Endothelial cell of umbilical vein (primary cell): ENCODE data around the gene SPDYE6. TPM values are rescaled to one million over a fixed set of nuclear protein-coding genes. Genes with fewer than 3 reads are reported as not detected.
A peak's percentile ranks its signal among the peaks of the same experiment; 100 is the strongest.

Source experiments
- BruUV-seq: library from RNA; stranded (reverse); fragments of 400-500 nt; replicated peaks from 2 replicates; lab custom pipeline; 2021; lab: Mats Ljungman, UMichigan
- CTCF ChIA-PET: fragments of 300-600, 350-600 bp; sonication (Branson Sonifier 250); formaldehyde crosslinking; loops from one replicate; lab custom pipeline; 2021; ENCODE audit warnings: antibody characterized with exemption, inconsistent platforms; lab: Charles Lee
- POLR2A ChIA-PET: fragments of 300-600, 350-600 bp; sonication (Branson Sonifier 250); formaldehyde crosslinking; loops from one replicate; lab custom pipeline; 2021; ENCODE audit warnings: antibody characterized with exemption, inconsistent platforms; lab: Charles Lee
- DNase-seq: peaks from one replicate; pipeline ENCODE4 v3.0.0-alpha.2; 2011; ENCODE audit warnings: low read depth, low spot score
- FAIRE-seq: peaks from 2 replicates; lab custom pipeline; 2011; peaks lifted over from hg19 to GRCh38; lab: Jason Lieb, UNC
- H2AFZ ChIP-seq: 2 replicates; pipeline ENCODE4 v1.6.0; 2012; ENCODE audit warnings: low read depth, low read length, control low read depth, inconsistent platforms
- H3K27ac ChIP-seq: 2 replicates; pipeline ENCODE4 v1.5.1; 2011; ENCODE audit warnings: low read depth, mild to moderate bottlenecking, control low read depth, low read length, moderate library complexity; ENCODE audit not compliant: insufficient read depth
- H3K27me3 ChIP-seq, 2 experiments: 2 replicates each; pipeline versions ENCODE4 v1.6.0 to v1.6.1; 2011; ENCODE audit warnings: low read length in 2 of 2, mixed read lengths in 1 of 2; ENCODE audit not compliant: control insufficient read depth in 2 of 2, insufficient read depth in 2 of 2
- H3K36me3 ChIP-seq, 2 experiments: 2 replicates in 1 of 2; 3 replicates in 1 of 2; pipeline ENCODE4 v1.5.1; 2011; ENCODE audit warnings: low read length in 2 of 2, mild to moderate bottlenecking in 1 of 2, moderate library complexity in 1 of 2; ENCODE audit not compliant: control insufficient read depth in 2 of 2, insufficient read depth in 2 of 2; ENCODE audit errors: extremely low read depth in 1 of 2
- H3K4me1 ChIP-seq: 3 replicates; pipeline ENCODE4 v1.5.1; 2011; ENCODE audit warnings: mild to moderate bottlenecking, low read length; ENCODE audit not compliant: control insufficient read depth, insufficient read depth; ENCODE audit errors: extremely low read depth
- H3K4me2 ChIP-seq: 2 replicates; pipeline ENCODE4 v1.6.1; 2011; ENCODE audit warnings: low read length, control low read depth, mixed read lengths; ENCODE audit not compliant: insufficient read depth
- H3K4me3 ChIP-seq, 3 experiments: fragments of 200-600 bp in 1 of 3; sonication (generic), shearing (Covaris generic) in 1 of 3; replicated peaks in 1 of 3; 2 replicates each; pipeline ENCODE4 v1.5.1; 2011 to 2016; ENCODE audit warnings: control low read depth in 3 of 3, low read length in 3 of 3, mild to moderate bottlenecking in 2 of 3, inconsistent platforms in 1 of 3, low read depth in 1 of 3, moderate library complexity in 1 of 3; ENCODE audit not compliant: insufficient read depth in 1 of 3
- H3K79me2 ChIP-seq: 2 replicates; pipeline ENCODE4 v1.6.0; 2012; ENCODE audit warnings: low read length, inconsistent platforms; ENCODE audit not compliant: control insufficient read depth, insufficient read depth
- H3K9ac ChIP-seq: replicated peaks from 2 replicates; pipeline ENCODE3; 2011; ENCODE audit warnings: low read length, control low read depth; ENCODE audit not compliant: insufficient read depth; ENCODE audit errors: extremely low read depth
- H3K9me1 ChIP-seq: replicated peaks from 3 replicates; pipeline ENCODE4 v1.6.0; 2011; ENCODE audit warnings: mild to moderate bottlenecking, low read length; ENCODE audit not compliant: control insufficient read depth, insufficient read depth; ENCODE audit errors: extremely low read depth
- H3K9me3 ChIP-seq: replicated peaks from 2 replicates; pipeline ENCODE4 v1.5.1; 2012; ENCODE audit warnings: low read length, inconsistent platforms; ENCODE audit not compliant: control insufficient read depth, insufficient read depth
- H4K20me1 ChIP-seq: replicated peaks from 2 replicates; pipeline ENCODE3; 2011; ENCODE audit warnings: mild to moderate bottlenecking, low read length; ENCODE audit not compliant: control insufficient read depth, insufficient read depth; ENCODE audit errors: extremely low read depth
- EZH2 ChIP-seq: IDR thresholded peaks from 2 replicates; pipeline ENCODE4 v1.6.1; 2012; ENCODE audit warnings: borderline replicate concordance, low read depth, mild to moderate bottlenecking, moderate library complexity, low read length, inconsistent platforms; ENCODE audit not compliant: severe bottlenecking
- FOS ChIP-seq: IDR thresholded peaks from 2 replicates; pipeline ENCODE4 v1.6.1; 2011; ENCODE audit warnings: mild to moderate bottlenecking, low read length, moderate library complexity, borderline replicate concordance; ENCODE audit not compliant: insufficient read depth
- JUN ChIP-seq: IDR thresholded peaks from 2 replicates; pipeline ENCODE4 v1.6.1; 2011; ENCODE audit warnings: borderline replicate concordance, low read depth; ENCODE audit not compliant: insufficient read length, insufficient read depth
- MYC ChIP-seq: IDR thresholded peaks from one replicate; pipeline ENCODE4 v1.6.1; 2011; ENCODE audit warnings: mild to moderate bottlenecking, low read depth, low read length
- POLR2A ChIP-seq: IDR thresholded peaks from 2 replicates; pipeline ENCODE4 v1.6.1; 2012; ENCODE audit warnings: low read depth, mild to moderate bottlenecking, control low read depth, low read length
- dilution Hi-C: fragments of 300-500 bp; cut with MboI; formaldehyde crosslinking; loops from one replicate; pipeline ENCODE4 v1.15.0; 2019; ENCODE audit warnings: low sequenced_read_pairs; ENCODE audit not compliant: extremely low pct_ligation_motif_present
- intact Hi-C: fragments of 100-400 bp; cut with micrococcal nuclease; formaldehyde crosslinking; loops from one replicate; pipeline ENCODE4 v1.10.0; 2022
- polyA plus RNA-seq, 4 experiments: library from polyadenylated mRNA; depleted of rRNA in 3 of 4; stranded (reverse) in 3 of 4; unstranded in 1 of 4; fragments of >200 nt; gene quantifications; 2 replicates each; pipeline versions ENCODE4 v1.2.1 to v1.2.3, GENCODE V29; 2011 to 2012; ENCODE audit warnings: missing spikeins in 1 of 4
- total RNA-seq: library from RNA; stranded (reverse); gene quantifications from 2 replicates; pipeline ENCODE4 v1.2.3, GENCODE V29; 2021
- TF ChIP-seq, protein P1 (sequence below): IDR thresholded peaks from 2 replicates; pipeline ENCODE4 v1.6.1; 2011; ENCODE audit not compliant: insufficient read depth, insufficient read length
- TF ChIP-seq, protein P2 (sequence below), 2 donors: IDR thresholded peaks; 1 replicate in 1 of 2; 2 replicates in 1 of 2; pipeline ENCODE4 v1.5.1; 2011; ENCODE audit warnings: low read length in 2 of 2, mild to moderate bottlenecking in 2 of 2, moderate library complexity in 2 of 2, control low read depth in 1 of 2, inconsistent platforms in 1 of 2, low read depth in 1 of 2; ENCODE audit not compliant: insufficient read depth in 1 of 2; ENCODE audit errors: extremely low read depth in 1 of 2

SPDYE6 gene
- total and polyA plus RNA-seq, 2 donors (not counting 3 experiments of a cell fraction or from before 2014, with no cell fraction given) = not detected

- Histone ChIP-seq H3K4me3 (no peak overlapping the region), H3K27ac (no peak overlapping the region), H3K79me2 (no peaks in the 10 kb centered on the region), H3K9me1 (no peaks in the 10 kb centered on the region), H3K4me1 (peaks cover 10% of the 10 kb centered on the region), H3K36me3 (no peaks in the 10 kb centered on the region), H3K9ac (no peak overlapping the region), H3K27me3 (no peaks in the 10 kb centered on the region), H4K20me1 (no peaks in the 10 kb centered on the region), H3K4me2 (no peak overlapping the region), H3K9me3 (no peaks in the 10 kb centered on the region), H2AFZ (peak overlapping the region; percentile 66)
- ChIA-PET POLR2A (no interaction called here), CTCF (interaction anchor here (0.6 to 1.7 kb wide), 6 partner anchors 17 to 48 kb away, joined by 3 to 6 read pairs (median 3); no protein-coding TSS in a partner anchor)
- peak; percentile 25 for DNase-seq
- dilution Hi-C loops (no loop called here), intact Hi-C loops (no loop called here)
- no peak for FAIRE-seq
- TF ChIP-seq POLR2A (no peak), MYC (no peak), JUN (no peak), FOS (no peak), EZH2 (no peak)
- TF ChIP-seq, protein P1, sequence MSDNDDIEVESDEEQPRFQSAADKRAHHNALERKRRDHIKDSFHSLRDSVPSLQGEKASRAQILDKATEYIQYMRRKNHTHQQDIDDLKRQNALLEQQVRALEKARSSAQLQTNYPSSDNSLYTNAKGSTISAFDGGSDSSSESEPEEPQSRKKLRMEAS = no peak
- TF ChIP-seq, protein P2, sequence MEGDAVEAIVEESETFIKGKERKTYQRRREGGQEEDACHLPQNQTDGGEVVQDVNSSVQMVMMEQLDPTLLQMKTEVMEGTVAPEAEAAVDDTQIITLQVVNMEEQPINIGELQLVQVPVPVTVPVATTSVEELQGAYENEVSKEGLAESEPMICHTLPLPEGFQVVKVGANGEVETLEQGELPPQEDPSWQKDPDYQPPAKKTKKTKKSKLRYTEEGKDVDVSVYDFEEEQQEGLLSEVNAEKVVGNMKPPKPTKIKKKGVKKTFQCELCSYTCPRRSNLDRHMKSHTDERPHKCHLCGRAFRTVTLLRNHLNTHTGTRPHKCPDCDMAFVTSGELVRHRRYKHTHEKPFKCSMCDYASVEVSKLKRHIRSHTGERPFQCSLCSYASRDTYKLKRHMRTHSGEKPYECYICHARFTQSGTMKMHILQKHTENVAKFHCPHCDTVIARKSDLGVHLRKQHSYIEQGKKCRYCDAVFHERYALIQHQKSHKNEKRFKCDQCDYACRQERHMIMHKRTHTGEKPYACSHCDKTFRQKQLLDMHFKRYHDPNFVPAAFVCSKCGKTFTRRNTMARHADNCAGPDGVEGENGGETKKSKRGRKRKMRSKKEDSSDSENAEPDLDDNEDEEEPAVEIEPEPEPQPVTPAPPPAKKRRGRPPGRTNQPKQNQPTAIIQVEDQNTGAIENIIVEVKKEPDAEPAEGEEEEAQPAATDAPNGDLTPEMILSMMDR (IDR thresholded peaks at IDR 0.05; ENCODE audit: extremely low read depth in 1 of 2, insufficient read depth in 1 of 2, low read depth in 1 of 2, low read length in 2 of 2) = no peak
- BruUV-seq = no TSS peak
Measured at GRCh38 chr7:102321351-102322201, 34.7 kb downstream of the SPDYE6 start.
